HG02981 (cell line): ENCODE measurements around the gene SLC4A5.

Source experiments
- ATAC-seq: cut with Tn5 transposase; IDR thresholded peaks from one replicate; pipeline ENCODE4 v1.9.1; 2021; ENCODE audit warnings: mild to moderate bottlenecking, moderate library complexity; ENCODE audit not compliant: unreplicated experiment

SLC4A5 gene, protein sequence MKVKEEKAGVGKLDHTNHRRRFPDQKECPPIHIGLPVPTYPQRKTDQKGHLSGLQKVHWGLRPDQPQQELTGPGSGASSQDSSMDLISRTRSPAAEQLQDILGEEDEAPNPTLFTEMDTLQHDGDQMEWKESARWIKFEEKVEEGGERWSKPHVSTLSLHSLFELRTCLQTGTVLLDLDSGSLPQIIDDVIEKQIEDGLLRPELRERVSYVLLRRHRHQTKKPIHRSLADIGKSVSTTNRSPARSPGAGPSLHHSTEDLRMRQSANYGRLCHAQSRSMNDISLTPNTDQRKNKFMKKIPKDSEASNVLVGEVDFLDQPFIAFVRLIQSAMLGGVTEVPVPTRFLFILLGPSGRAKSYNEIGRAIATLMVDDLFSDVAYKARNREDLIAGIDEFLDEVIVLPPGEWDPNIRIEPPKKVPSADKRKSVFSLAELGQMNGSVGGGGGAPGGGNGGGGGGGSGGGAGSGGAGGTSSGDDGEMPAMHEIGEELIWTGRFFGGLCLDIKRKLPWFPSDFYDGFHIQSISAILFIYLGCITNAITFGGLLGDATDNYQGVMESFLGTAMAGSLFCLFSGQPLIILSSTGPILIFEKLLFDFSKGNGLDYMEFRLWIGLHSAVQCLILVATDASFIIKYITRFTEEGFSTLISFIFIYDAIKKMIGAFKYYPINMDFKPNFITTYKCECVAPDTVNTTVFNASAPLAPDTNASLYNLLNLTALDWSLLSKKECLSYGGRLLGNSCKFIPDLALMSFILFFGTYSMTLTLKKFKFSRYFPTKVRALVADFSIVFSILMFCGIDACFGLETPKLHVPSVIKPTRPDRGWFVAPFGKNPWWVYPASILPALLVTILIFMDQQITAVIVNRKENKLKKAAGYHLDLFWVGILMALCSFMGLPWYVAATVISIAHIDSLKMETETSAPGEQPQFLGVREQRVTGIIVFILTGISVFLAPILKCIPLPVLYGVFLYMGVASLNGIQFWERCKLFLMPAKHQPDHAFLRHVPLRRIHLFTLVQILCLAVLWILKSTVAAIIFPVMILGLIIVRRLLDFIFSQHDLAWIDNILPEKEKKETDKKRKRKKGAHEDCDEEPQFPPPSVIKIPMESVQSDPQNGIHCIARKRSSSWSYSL

DNA sequence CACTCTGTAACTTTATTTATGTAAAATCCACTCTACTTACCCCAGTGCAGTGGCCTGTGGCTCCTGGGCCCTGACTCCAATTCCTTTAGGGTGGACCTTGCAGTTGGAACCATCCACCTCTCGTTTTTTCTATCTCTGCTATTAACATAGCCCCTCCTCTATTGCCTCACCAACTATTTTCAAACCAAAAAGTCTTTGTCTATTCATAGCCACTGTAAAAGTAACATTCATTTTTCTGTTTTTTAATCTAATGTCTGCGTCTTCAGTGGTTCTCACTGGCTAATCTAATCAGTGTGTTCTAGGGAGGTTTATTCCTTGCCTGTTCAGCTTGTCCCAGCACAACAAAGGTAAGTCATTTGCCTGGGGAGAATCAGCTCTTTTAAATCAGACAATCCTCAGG lies at the start of gene SLC4A5:
SLC4A5 (minus strand) TSS at position 101 of the 400 bp plus-strand sequence. CDS start 28,393 bp downstream, outside the sequence.
- ATAC-seq: no peak

DNA sequence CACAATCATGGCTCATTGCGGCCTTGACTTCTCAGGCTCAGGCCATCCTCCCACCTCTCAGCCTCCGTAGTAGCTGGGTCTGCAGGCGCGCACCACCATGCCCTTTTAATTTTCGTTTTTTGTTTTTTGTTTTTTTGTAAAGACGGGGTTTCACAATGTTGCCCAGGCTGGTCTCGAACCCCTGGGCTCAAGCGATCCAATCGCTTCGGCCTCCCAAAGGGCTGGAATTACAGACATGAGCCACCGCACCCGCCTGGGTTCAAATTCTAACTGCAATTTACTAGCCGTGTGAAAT lies 49.2 kb upstream of the SLC4A5 start:
- ATAC-seq: no peak

DNA sequence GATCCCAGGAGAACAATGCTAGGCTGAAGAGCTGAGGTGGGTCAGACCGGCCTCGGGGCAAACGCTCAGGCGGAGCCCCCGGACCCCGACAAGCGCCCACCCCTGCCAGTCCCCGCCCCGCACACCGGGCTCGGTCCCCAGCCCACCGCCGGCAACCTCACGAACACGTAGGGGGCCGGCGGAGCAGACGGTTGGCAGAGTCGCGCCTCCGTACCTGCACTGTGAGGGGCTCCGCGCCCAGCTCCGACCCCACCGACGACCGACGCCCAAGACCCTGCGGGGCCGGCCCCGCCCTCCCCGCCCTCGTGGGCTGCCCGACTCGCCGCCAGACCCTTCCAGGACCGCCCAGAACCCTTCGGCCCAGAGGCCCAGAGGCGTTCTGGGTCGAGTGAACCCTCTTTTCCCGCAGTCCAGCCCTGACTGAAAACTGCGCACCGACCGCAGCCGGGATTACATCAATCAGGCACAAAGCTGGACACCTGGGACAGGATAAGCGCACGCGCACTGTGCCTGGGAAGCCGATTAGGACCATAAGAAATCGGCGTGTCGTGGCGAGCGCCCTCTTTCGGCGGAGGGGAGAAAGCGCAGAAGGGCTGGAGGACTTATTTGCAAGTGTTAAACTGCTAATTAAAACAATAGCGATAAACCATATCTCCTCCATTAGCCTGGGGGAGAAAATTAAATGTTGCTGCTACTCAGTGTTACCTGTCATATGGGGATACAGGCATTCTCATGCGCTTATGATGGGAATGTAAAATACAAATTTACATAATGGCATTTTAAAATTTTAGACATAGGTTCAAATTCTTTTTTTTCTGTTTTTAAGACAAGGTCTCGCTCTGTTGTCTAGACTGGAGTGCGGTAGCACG lies 48.6 kb upstream of the SLC4A5 start:
- peak; percentile 62 for ATAC-seq

DNA sequence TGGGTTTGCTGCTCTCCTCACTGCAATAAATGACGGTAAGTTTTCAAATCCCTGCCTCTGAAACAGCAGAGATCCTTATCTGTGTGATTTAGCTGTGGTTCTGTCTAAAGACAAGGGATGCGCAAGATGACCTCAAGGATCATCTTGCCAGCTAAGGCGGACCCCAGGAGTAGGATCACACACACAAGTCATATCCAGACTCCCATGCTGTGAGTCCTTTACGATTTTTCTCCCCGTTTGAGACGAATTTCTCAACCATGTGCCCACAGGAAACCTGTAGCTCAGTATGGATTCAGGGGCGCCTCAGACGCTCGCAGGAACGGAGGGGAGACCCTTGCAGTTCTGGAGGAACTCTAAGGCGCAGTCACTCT lies 48.0 kb upstream of the SLC4A5 start:
- ATAC-seq: peak; percentile 25

DNA sequence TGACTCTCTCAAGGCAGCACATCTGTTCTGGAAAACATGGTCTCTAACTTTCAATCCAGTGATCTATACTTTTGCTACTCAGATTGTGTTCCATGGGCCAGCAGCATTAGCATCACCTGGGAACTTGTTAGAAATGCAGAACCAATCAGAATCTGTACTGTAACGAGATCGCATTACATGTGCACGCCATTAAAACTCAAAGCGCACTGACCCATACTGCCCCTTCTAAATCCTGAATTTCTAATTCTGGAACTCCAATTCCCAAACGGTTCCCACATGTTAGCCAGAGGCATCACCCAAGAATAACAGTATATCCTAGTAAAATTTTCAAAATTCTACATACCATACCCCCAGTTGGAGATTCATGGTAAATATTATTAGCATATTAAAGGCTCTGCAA lies 47.4 kb upstream of the SLC4A5 start:
- no peak for ATAC-seq

DNA sequence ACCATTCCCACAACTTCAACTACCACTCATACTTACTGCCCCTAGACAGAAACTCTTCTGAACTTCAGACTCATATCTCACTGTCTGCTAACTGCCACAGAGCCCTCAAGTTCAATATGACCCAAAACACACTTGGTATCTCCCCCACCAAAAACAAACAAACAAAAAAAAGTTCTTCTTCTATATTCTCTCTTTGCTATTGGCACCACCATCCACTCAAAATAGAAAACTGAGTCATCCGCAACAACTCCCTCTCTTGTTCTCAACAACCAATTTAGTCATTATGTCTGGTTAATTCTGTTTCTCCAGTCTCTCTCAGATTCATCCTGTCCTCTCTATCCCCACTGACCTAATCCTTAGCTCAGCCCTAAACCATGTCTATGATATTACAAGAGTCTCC lies 44.1 kb upstream of the SLC4A5 start:
- ATAC-seq: no peak

DNA sequence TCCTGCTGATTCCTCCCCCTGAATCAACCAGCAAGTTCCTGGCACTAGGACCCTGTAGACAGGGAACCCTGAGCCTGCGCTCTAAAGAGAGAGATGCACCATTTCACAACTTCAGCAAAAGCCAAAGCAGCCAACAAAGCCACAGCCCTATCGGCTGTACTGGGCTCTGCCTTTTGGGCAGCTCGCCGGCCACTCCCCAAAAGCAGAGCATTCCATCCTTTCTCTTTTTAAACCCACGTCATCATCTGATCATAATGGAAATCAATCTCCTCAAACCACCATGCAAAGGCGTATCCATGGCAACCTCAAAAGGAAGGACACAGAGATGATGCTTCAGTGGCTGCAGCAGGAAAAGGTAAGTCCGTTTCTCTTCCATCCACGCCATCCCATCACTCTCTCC lies 42.2 kb upstream of the SLC4A5 start:
- ATAC-seq: no peak

DNA sequence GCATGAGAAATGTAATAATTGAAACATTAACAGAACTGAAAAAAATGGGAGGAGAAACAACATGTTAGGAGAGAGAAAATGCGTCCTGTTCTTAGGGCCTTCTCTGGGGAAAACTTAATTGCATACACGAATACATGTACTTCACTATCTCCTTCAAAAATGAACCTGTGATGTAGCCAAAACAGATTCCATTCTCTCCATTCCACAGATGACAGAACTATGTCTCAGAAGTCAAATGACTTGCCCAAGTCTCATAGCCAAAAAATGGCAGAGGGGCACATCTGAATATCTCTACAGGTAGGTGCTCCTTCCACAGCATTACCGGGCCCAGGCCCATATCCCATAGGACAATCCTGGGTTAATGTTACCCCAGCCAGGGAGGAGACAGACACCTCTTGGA lies 40.8 kb upstream of the SLC4A5 start:
- ATAC-seq: no peak

DNA sequence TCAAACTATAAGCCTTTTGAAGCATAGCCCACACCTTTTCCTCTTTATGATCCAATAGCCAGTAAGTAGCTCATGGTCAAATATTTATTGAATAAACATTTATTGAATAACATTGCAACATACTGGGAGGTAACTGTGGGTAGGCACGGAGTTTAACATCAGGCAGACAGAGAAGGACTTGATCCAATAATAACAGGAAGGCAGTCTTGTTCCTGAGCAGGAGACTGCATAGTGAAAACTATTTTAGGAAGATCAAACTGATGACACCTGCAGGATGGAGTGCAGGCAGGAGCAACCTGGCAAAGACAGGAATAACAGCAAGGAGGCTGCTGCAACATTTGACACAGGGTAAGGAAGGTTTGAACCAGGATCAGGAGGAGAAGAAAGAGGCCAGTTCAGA lies 40.0 kb upstream of the SLC4A5 start:
- ATAC-seq: no peak

DNA sequence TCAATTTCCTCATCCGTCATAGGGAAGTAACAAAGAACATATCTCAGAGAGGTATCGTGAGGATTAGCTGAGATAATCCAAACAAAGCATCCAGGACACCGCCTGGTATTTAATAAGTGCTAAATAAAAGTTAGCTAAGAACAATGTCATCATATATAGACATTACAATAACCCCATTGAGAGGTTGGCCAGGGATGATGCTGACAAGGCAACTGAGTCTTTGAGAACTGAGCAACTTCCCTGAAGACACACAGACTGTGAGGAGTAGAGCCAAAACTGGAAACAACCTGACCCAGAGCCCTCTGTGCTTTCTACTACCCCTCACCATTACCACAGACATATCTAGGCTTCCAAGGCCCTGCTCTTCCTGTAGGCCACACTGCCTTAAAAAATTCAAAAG lies 38.5 kb upstream of the SLC4A5 start:
- no peak for ATAC-seq

DNA sequence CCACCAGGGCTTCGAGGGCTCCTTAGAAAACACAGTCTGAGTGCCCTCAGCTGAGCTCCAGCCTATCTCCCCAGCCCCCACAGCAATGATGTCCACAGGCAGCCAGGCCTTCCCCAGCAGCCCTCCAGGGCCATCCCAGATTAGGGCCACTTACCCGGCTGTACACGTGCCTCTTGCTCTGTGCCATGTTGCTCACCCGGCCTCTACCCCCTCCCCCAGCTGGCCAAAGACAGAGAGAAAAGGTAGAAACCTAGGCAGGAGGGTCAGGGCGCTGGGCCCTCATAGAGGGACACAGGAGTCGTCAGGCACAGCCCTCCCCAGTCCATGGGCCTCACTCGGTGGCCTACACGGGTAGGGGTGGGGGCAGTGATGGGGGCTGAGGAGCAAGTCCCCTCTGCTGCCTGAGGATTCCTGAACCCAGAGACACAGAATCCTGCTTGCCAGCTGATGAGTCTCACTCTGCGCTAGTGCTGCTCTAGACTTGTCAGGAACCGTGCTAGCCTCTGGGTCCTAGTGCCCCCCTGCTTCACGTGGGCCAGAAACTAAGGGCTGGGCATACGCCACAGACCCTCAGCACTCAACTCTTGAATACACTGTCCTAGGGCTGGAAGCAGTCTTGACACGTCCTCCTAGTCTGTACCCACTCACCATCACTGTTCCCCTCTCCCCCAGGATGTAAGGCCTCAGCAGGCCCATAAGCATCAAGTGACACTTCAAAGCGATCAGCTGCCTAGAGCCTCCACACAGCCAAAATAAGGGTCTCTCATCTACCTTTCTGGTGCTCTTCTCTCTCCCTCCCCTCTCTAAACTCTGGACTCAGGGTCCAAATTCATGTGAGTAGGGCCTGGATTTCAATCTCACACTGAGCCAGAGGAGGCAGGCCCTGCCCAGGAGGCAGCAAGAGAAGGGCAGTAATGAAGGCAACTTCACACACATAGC lies 36.9 kb upstream of the SLC4A5 start, which contains the start of gene DCTN1:
DCTN1 (minus strand) TSS at position 461 of the 939 bp plus-strand sequence; CDS start at position 187, 274 bp downstream.
- ATAC-seq: no peak

DNA sequence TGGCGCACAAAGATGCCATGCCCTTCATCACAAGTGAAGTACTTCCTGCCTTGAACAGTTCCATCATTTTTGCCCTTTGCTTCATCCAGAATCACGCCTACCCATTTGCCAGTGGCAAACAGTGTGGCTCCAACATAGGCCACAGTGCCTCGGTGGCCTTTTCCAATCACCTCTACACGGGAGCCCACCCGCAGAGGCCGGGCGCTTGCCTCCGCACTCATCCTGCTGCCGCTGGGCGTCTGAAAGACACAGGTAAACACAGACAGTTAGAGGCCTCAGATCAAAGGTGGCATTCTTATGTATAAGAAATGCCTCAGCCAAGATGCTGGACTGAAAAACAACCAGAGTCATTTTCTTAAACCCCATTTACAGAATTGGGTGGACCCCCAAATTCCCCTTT lies 34.8 kb upstream of the SLC4A5 start:
- ATAC-seq: no peak

DNA sequence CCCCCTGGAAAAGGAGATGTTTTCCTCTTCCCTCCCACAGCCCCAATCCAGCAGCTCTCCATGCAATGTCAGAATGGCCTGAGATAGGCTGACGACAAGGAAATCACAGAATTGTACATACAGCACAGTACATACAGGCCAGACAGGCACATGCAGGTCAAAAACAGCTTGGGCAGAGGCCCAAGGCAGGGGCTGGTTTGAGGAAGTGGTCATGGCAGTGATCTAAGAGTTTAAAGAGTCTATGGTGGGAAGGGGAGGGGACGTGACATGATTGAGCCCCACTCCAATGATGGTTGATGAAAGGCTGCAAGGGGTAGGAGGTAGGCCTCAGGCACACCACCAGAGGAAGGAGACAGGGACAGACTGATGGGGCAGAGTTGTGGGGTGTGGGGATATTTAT lies 32.6 kb upstream of the SLC4A5 start:
- ATAC-seq: no peak

DNA sequence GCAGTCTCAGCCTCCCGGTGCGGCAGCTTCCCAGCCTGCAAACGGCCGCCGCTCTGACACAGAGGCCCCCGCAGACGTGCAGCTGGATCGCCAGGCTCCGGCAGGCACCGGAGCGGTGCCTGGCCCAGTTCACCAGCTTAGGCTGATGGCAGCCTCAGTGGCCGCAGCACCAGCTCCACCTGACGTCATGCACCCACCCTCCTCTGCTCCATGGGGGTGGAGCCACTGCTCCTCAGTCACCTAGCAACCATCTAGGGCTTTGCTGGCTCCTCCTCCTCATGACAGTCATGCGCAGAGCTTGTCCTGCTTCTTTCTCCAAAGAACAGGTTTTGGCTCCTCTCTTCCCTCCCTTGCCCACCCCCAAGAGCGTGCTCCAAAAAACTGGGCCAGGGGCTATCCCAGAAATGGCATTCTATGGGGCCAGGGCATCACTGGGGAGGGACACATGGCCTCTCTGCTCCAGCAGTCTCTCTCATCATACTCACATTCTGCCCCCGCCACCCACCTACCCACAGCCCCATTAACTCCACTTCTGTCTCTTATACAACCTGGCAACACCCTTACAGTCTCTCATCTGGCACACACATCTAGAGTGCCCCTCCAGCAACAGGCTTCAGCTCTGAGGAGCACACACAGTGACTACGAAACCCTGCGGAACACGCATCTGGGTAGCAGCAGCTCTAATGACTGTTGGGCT lies 31.4 kb upstream of the SLC4A5 start:
- ATAC-seq: no peak

DNA sequence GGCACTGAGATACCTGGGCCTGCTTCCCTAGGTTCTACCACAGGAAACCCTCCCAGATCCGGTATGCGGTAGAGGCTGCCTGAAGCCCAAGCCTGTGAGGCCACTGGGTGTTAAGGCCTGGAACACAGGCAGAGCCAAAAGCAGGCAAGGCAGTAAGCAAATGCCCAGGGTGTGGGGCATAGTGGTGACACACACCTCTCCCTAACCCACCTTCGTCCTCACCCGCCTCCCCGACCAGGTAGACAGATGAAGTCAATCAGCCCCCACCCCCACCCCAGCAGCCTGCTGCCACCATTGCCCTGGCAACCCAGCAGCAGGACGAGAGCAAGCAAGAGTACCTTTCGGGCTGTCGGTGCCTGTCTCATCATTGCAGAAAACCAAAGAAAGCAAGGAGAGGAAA lies 30.8 kb upstream of the SLC4A5 start:
- ATAC-seq: no peak

DNA sequence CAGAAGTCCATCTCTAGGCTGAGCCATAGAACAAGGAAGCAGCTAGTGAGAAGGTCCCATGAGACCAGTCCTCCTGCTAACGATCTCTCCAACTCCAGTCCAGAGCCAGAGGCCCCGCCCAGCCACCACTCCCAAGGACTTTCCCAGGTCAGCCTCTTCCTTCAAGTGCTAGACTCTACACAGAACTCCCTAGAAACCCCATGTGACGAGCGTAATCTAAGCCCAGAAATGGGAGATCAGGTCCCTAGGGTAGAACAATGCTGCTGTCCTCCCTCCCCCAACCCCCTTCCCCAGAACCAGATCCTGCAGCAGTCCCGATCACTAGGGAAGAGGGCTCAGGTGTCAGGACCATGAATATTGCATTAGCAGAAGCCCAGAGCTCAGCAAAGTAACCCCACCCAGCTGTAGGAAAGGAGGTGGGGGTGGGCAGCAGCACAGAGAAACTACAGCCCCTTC lies 30.0 kb upstream of the SLC4A5 start:
- ATAC-seq: no peak

DNA sequence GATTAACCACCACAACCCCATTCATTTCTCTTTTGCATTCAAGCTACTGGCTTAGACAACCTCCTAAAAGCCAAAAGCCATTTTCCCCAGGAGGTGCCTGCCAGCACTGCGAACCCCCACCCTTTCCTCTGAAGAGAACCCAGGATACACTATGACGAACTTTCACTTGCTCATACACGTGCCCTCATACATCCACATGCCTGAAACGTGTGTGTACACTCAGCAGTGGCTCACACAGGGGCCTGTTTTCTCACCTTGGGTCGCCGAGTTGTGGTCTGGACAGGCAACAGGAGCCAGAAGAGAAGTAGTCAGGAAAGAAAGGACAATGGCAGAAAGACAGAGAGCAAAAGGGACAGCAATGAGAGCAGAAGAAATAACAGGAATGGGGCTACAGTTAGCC lies 29.5 kb upstream of the SLC4A5 start:
- ATAC-seq: no peak

DNA sequence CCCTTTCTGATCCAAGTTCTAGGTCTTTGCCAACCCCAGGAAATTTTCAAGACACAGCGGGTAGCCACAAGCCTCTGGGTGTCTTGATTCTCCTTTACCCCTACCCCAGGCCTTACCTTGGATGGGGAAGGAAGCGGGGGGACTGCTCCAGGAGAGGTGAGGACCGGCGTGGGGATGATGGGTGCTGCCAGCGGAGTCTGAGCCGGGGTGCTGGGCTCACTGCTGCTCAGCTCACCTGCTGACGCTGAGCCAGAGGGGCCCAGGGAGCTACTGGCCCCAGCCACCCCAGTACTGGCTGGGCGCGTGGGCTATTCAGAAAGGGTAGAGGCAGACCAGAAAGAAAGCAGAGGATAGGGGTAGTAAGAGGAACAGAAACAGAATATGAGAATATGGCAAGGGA lies 28.2 kb upstream of the SLC4A5 start:
- ATAC-seq: no peak

DNA sequence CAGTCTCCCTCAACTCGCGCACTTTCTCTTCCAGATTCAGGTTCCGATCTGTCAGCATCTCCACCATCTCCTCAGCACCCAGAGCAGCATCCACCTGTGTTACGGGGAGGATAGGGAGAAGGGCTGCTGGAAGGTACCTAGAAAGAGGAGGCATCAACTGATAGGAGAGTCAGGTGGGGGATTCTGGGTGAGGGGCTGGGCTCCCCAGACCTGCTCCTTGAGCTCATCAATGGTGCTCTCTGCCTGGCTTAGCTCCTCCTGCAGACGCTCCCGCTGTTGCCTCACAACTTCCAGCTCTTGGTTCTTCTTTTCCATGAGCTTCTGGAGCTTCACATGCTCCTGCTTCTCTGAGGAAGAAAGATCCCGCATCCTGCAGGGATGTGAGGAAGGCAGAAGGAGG lies 26.8 kb upstream of the SLC4A5 start:
- no peak for ATAC-seq
